GM12878 (cell line): ENCODE measurements around the gene C1GALT1. TPM values are rescaled to one million over a fixed set of nuclear protein-coding genes. Genes with fewer than 3 reads are reported as not detected.

Experiments
- ATAC-seq: fragments of 200-7000 bp; cut with Tn5 transposase; 3 replicates; pipeline ENCODE4 v1.9.1; 2020; ENCODE audit warnings: mild to moderate bottlenecking, moderate library complexity
- BruUV-seq: library from RNA; stranded (reverse); fragments of 400-500 nt; replicated peaks from 2 replicates; lab custom pipeline; 2021; lab: Mats Ljungman, UMichigan
- CTCF ChIA-PET: fragments of 300-600 bp; sonication (Branson Sonifier 250); formaldehyde crosslinking; extraction: SDS; loops from one replicate; lab custom pipeline; 2021; ENCODE audit warnings: inconsistent platforms; lab: Yijun Ruan, JAX
- POLR2A ChIA-PET: fragments of 350-600 bp; formaldehyde crosslinking; extraction: SDS; loops from one replicate; lab custom pipeline; 2021; ENCODE audit warnings: inconsistent platforms; lab: Charles Lee
- RAD21 ChIA-PET: fragments of 300-600 bp; sonication (Branson Sonifier 250); formaldehyde crosslinking; loops from one replicate; lab custom pipeline; 2023; ENCODE audit warnings: antibody characterized with exemption; ENCODE audit not compliant: unreplicated experiment; lab: Charles Lee
- SMC1A ChIA-PET: fragments of 300-600 bp; sonication (Branson Sonifier 250); formaldehyde crosslinking; loops from one replicate; lab custom pipeline; 2023; ENCODE audit not compliant: unreplicated experiment, uncharacterized antibody; lab: Charles Lee
- DNase-seq: peaks from one replicate; pipeline ENCODE4 v3.0.0-alpha.2; 2011; ENCODE audit warnings: low read depth, low spot score
- FAIRE-seq: peaks from 3 replicates; lab custom pipeline; 2011; peaks lifted over from hg19 to GRCh38; lab: Jason Lieb, UNC
- H2AFZ ChIP-seq: 2 replicates; pipeline ENCODE4 v1.6.0; 2011; ENCODE audit warnings: low read depth, low read length, control low read depth; ENCODE audit not compliant: control insufficient read depth
- H3K27ac ChIP-seq: 2 replicates; pipeline ENCODE4 v1.5.1; 2011; ENCODE audit warnings: control low read depth; ENCODE audit not compliant: control insufficient read depth, insufficient read depth
- H3K27me3 ChIP-seq, 2 experiments: replicated peaks in 1 of 2; 2 replicates each; pipeline versions ENCODE4 v1.6.0 to v1.6.1; 2011; ENCODE audit warnings: low read length in 1 of 2; ENCODE audit not compliant: control insufficient read depth in 2 of 2, insufficient read depth in 2 of 2
- H3K36me3 ChIP-seq, 2 experiments: 2 replicates each; pipeline ENCODE4 v1.5.1; 2011; ENCODE audit warnings: low read length in 1 of 2; ENCODE audit not compliant: control insufficient read depth in 2 of 2, insufficient read depth in 2 of 2
- H3K4me1 ChIP-seq: 2 replicates; pipeline ENCODE4 v1.6.1; 2011; ENCODE audit warnings: mild to moderate bottlenecking, low read length, moderate library complexity, mixed read lengths; ENCODE audit not compliant: control insufficient read depth, insufficient read depth
- H3K4me2 ChIP-seq: 2 replicates; pipeline ENCODE4 v1.6.0; 2011; ENCODE audit warnings: control low read depth; ENCODE audit not compliant: control insufficient read depth, insufficient read depth
- H3K4me3 ChIP-seq: fragments of 200-600 bp; sonication (generic); 2 replicates; pipeline ENCODE4 v1.5.1; 2016
- H3K79me2 ChIP-seq: 2 replicates; pipeline ENCODE4 v1.6.0; 2011; ENCODE audit warnings: low read length; ENCODE audit not compliant: control insufficient read depth, insufficient read depth
- H3K9ac ChIP-seq: 2 replicates; pipeline ENCODE4 v1.8.0; 2011; ENCODE audit warnings: low read length, control low read depth, mixed read lengths; ENCODE audit not compliant: control insufficient read depth, insufficient read depth
- H3K9me3 ChIP-seq: replicated peaks from 3 replicates; pipeline ENCODE4 v1.5.1; 2011; ENCODE audit warnings: mild to moderate bottlenecking, low read length; ENCODE audit not compliant: control insufficient read depth, insufficient read depth
- H4K20me1 ChIP-seq: 2 replicates; pipeline ENCODE4 v1.6.0; 2011; ENCODE audit not compliant: control insufficient read depth, insufficient read depth
- CUX1 ChIP-seq: IDR thresholded peaks from 2 replicates; pipeline ENCODE4 v1.6.1; 2012; ENCODE audit warnings: improper control_type of control experiment, low read depth, low read length; ENCODE audit not compliant: insufficient replicate concordance
- EED ChIP-seq: sonication (generic); IDR thresholded peaks from 2 replicates; pipeline ENCODE4 v1.6.1; 2016; ENCODE audit warnings: antibody characterized with exemption, low read depth
- KDM1A ChIP-seq: fragments of 200-600 bp; sonication (generic); IDR thresholded peaks from 2 replicates; pipeline ENCODE4 v1.6.1; 2016; ENCODE audit warnings: borderline replicate concordance
- NFYA ChIP-seq: IDR thresholded peaks from 2 replicates; pipeline ENCODE4 v1.6.1; 2011; ENCODE audit warnings: low read depth, mild to moderate bottlenecking, low read length, improper control_type of control experiment, borderline replicate concordance
- NR2C1 ChIP-seq: fragments of 450-650 bp; IDR thresholded peaks from 2 replicates; pipeline ENCODE4 v1.6.1; 2017; ENCODE audit warnings: antibody characterized with exemption, mild to moderate bottlenecking, moderate library complexity
- NR2C2 ChIP-seq: IDR thresholded peaks from 2 replicates; pipeline ENCODE4 v1.6.1; 2011; ENCODE audit warnings: borderline replicate concordance, low read depth; ENCODE audit not compliant: control insufficient read depth, insufficient read length
- PAX8 ChIP-seq: fragments of 450-650 bp; IDR thresholded peaks from 2 replicates; pipeline ENCODE4 v1.6.1; 2017; ENCODE audit warnings: mild to moderate bottlenecking, moderate library complexity
- RBBP5 ChIP-seq: fragments of 200-600 bp; sonication (generic); conservative IDR thresholded peaks from 2 replicates; pipeline ENCODE4 v1.6.1; 2016
- SRF ChIP-seq, 2 experiments: IDR thresholded peaks; 2 replicates each; pipeline ENCODE4 v1.6.1; 2011; ENCODE audit warnings: low read depth in 2 of 2, low read length in 2 of 2, mild to moderate bottlenecking in 1 of 2, moderate library complexity in 1 of 2
- ZNF592 ChIP-seq: fragments of 450-650 bp; IDR thresholded peaks from 2 replicates; pipeline ENCODE4 v1.6.1; 2017; ENCODE audit warnings: mild to moderate bottlenecking, moderate library complexity
- WGBS: methylation state at CpG from one replicate; pipeline ENCODE4 v1.1.6; 2016; ENCODE audit warnings: low lambda C conversion rate; ENCODE audit not compliant: insufficient replicate concordance, insufficient coverage; ENCODE audit errors: missing lambda C conversion rate; 5-methylcytosine and 5-hydroxymethylcytosine counted together
- in situ Hi-C: fragments of 300-500 bp; cut with MboI; formaldehyde crosslinking; loops from 9 replicates; pipeline ENCODE4 v1.14.3; 2018; ENCODE audit warnings: mixed read lengths
- intact Hi-C: fragments of 100-400 bp; cut with micrococcal nuclease; formaldehyde crosslinking; loops from one replicate; pipeline ENCODE4 v1.14.2; 2022; ENCODE audit not compliant: unreplicated experiment
- polyA plus RNA-seq, 11 experiments: library from polyadenylated mRNA; depleted of rRNA in 4 of 11; unstranded in 6 of 11; stranded (reverse) in 5 of 11; fragments of >200 nt; fragmentation: Nextera tagmentation in 4 of 11; fragmentation: Illumina TruSeq in 1 of 11; extraction: Ambion mirVana in 4 of 11; extraction: Trizol in 1 of 11; gene quantifications; 1 replicate in 1 of 11; 2 replicates in 10 of 11; pipeline versions ENCODE4 v1.2.1 to v1.2.3, GENCODE V29; 2011 to 2016; ENCODE audit warnings: inconsistent platforms in 2 of 11, missing spikeins in 2 of 11, low read depth in 1 of 11
- total RNA-seq, 4 experiments: library from RNA; depleted of rRNA in 3 of 4; stranded (reverse); fragments of >200 nt in 3 of 4; fragmentation: Illumina TruSeq in 1 of 4; extraction: Trizol in 1 of 4; gene quantifications; 2 replicates each; pipeline versions ENCODE4 v1.2.1 to v1.2.3, GENCODE V29; 2013 to 2021
- TF ChIP-seq, protein P1 (sequence below): fragments of 450-650 bp; IDR thresholded peaks from 2 replicates; pipeline ENCODE4 v1.6.1; 2017; ENCODE audit warnings: mild to moderate bottlenecking, low read depth, inconsistent platforms; ENCODE audit not compliant: poor library complexity, severe bottlenecking

Gene C1GALT1
- total and polyA plus RNA-seq, 10 of the 15 experiments (the other 5 are each of a cell fraction or from before 2014, with no cell fraction given), result 1.6 to 25.0 (median 8.5) TPM

DNA sequence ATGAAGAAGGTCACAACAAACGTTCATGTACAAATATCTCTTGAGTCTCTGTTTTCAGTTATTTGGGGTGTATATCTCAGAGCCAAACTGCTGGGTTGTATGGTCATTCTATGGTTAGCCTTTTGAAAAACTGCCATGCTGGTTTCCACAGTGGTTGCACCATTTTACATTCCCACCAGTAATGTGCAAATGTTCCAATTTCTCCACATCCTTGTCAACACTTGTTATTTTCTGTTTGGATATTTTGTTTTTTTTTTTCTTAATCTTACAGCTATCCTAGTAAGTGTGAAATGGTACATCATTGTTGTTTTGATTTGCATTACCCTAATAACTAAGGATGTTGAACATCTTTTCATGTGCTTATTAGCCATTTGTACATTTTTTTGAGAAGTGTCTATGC lies 13.0 kb upstream of the C1GALT1 start:
- POLR2A ChIA-PET, result no interaction called here
- in situ Hi-C loops (no loop called here), intact Hi-C loops (no loop called here)
- Histone ChIP-seq H3K79me2 (no peaks in the 10 kb centered on the region), H3K36me3 (no peaks in the 10 kb centered on the region), H2AFZ (no peak overlapping the region), H3K9me3 (no peaks in the 10 kb centered on the region; the same call in 2 of the 3 replicates), H3K9ac (no peak overlapping the region), H3K4me2 (no peak overlapping the region), H3K4me3 (no peak overlapping the region), H3K27ac (no peak overlapping the region), H3K27me3 (no peaks in the 10 kb centered on the region), H3K4me1 (no peaks in the 10 kb centered on the region), H4K20me1 (no peaks in the 10 kb centered on the region)
- ATAC-seq (no peak), DNase-seq (no peak), FAIRE-seq (no peak)
- RAD21 ChIA-PET, result no interaction called here
- SMC1A ChIA-PET, result no interaction called here
- no TSS peak for BruUV-seq
- CTCF ChIA-PET, result no interaction called here
- 95% methylated on average over 1 of the region's 1 CpG for WGBS
- TF ChIP-seq RBBP5 (no peak), KDM1A (no peak), NR2C1 (no peak), EED (no peak), PAX8 (no peak), NFYA (no peak), SRF (IDR thresholded peaks at IDR 0.05; ENCODE audit: low read depth in 2 of 2, low read length in 2 of 2) (no peak), ZNF592 (no peak), NR2C2 (no peak), CUX1 (no peak)
- TF ChIP-seq, protein P1, sequence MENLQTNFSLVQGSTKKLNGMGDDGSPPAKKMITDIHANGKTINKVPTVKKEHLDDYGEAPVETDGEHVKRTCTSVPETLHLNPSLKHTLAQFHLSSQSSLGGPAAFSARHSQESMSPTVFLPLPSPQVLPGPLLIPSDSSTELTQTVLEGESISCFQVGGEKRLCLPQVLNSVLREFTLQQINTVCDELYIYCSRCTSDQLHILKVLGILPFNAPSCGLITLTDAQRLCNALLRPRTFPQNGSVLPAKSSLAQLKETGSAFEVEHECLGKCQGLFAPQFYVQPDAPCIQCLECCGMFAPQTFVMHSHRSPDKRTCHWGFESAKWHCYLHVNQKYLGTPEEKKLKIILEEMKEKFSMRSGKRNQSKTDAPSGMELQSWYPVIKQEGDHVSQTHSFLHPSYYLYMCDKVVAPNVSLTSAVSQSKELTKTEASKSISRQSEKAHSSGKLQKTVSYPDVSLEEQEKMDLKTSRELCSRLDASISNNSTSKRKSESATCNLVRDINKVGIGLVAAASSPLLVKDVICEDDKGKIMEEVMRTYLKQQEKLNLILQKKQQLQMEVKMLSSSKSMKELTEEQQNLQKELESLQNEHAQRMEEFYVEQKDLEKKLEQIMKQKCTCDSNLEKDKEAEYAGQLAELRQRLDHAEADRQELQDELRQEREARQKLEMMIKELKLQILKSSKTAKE, result no peak
